Breast epithelium (tissue), 3 donors: ENCODE measurements around the gene ZNF292.

ENCODE experiments used
- CTCF ChIP-seq, 3 donors: fragments of 450-650 bp; IDR thresholded peaks; one replicate each; pipeline ENCODE4 v1.5.1; 2016 to 2017; ENCODE audit warnings: antibody characterized with exemption in 3 of 3, mild to moderate bottlenecking in 3 of 3, moderate library complexity in 3 of 3
- POLR2A ChIP-seq: fragments of 450-650 bp; IDR thresholded peaks from one replicate; pipeline ENCODE4 v1.6.1; 2016; ENCODE audit warnings: antibody characterized with exemption, mild to moderate bottlenecking, moderate library complexity
- POLR2AphosphoS5 ChIP-seq, 3 donors: sonication (generic); formaldehyde crosslinking; IDR thresholded peaks; one replicate each; pipeline ENCODE4 v1.6.1; 2017; ENCODE audit warnings: antibody characterized with exemption in 3 of 3

DNA sequence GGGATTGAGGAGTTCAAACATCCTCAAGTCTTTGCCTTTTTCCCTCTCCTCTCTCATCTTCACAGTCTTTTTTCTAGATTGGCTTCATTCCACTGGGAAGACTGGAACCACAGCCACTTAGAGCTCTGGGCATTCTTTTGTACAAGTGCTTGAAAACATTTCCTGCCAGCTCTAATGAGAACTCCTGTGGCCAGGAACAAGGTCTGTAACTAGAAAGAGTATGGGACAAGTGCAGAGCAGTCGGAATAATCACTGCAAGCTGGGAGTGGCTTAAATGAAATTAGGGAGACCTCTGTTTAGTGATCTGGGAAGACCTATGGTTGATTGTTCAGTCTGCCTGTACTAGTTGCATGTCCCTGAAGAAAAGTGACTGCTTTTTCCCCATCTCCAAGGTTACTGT lies 126.1 kb downstream of the ZNF292 start:
- TF ChIP-seq CTCF (IDR thresholded peaks at IDR 0.05) = no peak
- no peak for TF ChIP-seq POLR2A
- no peak for TF ChIP-seq POLR2AphosphoS5 (IDR thresholded peaks at IDR 0.05)
